DOHH2 (cell line): Measurements from ENCODE around the gene GPC6.
"Not testable (repeated sequence)": the region's sequence is repeated elsewhere in the genome, so short reads cannot be mapped to it uniquely, and the experiment has no call there.

Source experiments
- H3F3A ChIP-seq: fragments of 200-600 bp; sonication (generic), shearing (Covaris generic); 2 replicates; pipeline ENCODE4 v1.6.0; 2016; ENCODE audit warnings: antibody characterized with exemption, mild to moderate bottlenecking; ENCODE audit not compliant: control insufficient read depth, insufficient read depth
- H3K27ac ChIP-seq: fragments of 200-600 bp; sonication (generic); 2 replicates; pipeline ENCODE4 v1.5.1; 2014; ENCODE audit warnings: low read depth, mild to moderate bottlenecking, low read length, moderate library complexity
- H3K27me3 ChIP-seq: fragments of 200-600 bp; sonication (generic); 2 replicates; pipeline ENCODE4 v1.6.1; 2014; ENCODE audit warnings: mild to moderate bottlenecking, low read length, mixed read lengths; ENCODE audit not compliant: control insufficient read depth
- H3K36me3 ChIP-seq: fragments of 200-600 bp; sonication (generic); 2 replicates; pipeline ENCODE4 v1.6.1; 2014; ENCODE audit warnings: mild to moderate bottlenecking, low read length, moderate library complexity, mixed read lengths; ENCODE audit not compliant: control insufficient read depth
- H3K4me1 ChIP-seq: fragments of 200-600 bp; sonication (generic); 2 replicates; pipeline ENCODE4 v1.6.1; 2014; ENCODE audit warnings: mild to moderate bottlenecking, low read length, mixed read lengths; ENCODE audit not compliant: control insufficient read depth
- H3K4me2 ChIP-seq: fragments of 200-600 bp; sonication (generic); 2 replicates; pipeline ENCODE4 v1.6.0; 2014; ENCODE audit warnings: mild to moderate bottlenecking, low read length, moderate library complexity
- H3K4me3 ChIP-seq: fragments of 200-600 bp; sonication (generic); 2 replicates; pipeline ENCODE4 v1.5.1; 2014; ENCODE audit warnings: mild to moderate bottlenecking, low read length, mixed read lengths
- H3K79me2 ChIP-seq: fragments of 200-600 bp; sonication (generic); 2 replicates; pipeline ENCODE4 v1.6.1; 2014; ENCODE audit warnings: mild to moderate bottlenecking, low read length, mixed read lengths; ENCODE audit not compliant: control insufficient read depth
- H3K9me2 ChIP-seq: fragments of 200-600 bp; sonication (generic); replicated peaks from 2 replicates; pipeline ENCODE4 v1.6.1; 2014; ENCODE audit warnings: mild to moderate bottlenecking, low read length, mixed read lengths; ENCODE audit not compliant: control insufficient read depth
- H3K9me3 ChIP-seq: fragments of 200-600 bp; sonication (generic); 2 replicates; pipeline ENCODE4 v1.6.1; 2014; ENCODE audit warnings: antibody characterized with exemption, low read length, mixed read lengths; ENCODE audit not compliant: control insufficient read depth, insufficient read depth
- H4K20me1 ChIP-seq: fragments of 200-600 bp; sonication (generic); 2 replicates; pipeline ENCODE4 v1.6.0; 2014; ENCODE audit warnings: low read depth, mild to moderate bottlenecking, antibody characterized with exemption, low read length, moderate library complexity; ENCODE audit not compliant: control insufficient read depth, insufficient read depth
- CTCF ChIP-seq: fragments of 200-600 bp; sonication (generic); IDR thresholded peaks from one replicate; pipeline ENCODE4 v1.5.1; 2014; ENCODE audit warnings: antibody characterized with exemption, mild to moderate bottlenecking, low read depth, low read length; ENCODE audit not compliant: poor library complexity, severe bottlenecking
- EZH2phosphoT487 ChIP-seq: fragments of 200-600 bp; sonication (generic); IDR thresholded peaks from 2 replicates; pipeline ENCODE4 v1.6.1; 2017; ENCODE audit warnings: borderline replicate concordance, mild to moderate bottlenecking, antibody characterized with exemption, low read length, moderate library complexity, mixed read lengths

The GPC6 gene

DNA sequence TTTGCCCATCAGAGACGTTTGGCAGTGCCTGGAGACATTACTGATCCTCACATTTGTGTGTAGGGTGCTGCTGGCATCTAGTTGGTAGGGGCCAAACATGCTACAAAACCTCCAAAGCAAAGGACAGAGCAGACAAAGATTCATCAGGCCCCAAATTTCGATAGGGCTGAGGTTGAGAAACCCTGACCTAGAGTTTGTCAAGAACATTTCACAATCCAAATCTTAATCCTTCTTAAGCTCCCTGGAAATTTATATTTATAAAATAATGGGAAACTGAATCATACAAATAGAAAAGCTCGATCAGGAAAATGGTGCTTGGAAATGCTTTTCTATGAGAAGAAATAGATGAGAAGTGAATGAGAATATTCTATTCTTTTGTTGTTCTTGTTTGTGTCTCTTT, 979.3 kb downstream of the GPC6 start:
- H4K20me1 ChIP-seq, result no peaks in the 10 kb centered on the region
- no peaks in the 10 kb centered on the region for H3K9me2 ChIP-seq
- no peaks in the 10 kb centered on the region for H3K9me3 ChIP-seq
- H3K27ac ChIP-seq, result no peak overlapping the region
- no peak for TF ChIP-seq CTCF
- no peak for TF ChIP-seq EZH2phosphoT487
- no peaks in the 10 kb centered on the region for H3F3A ChIP-seq
- H3K79me2 ChIP-seq, result no peaks in the 10 kb centered on the region
- H3K27me3 ChIP-seq, result 0 out of 2 replicates have a peak, but pooled peaks cover 2% of the 10 kb centered on the region
- no peak overlapping the region for H3K4me2 ChIP-seq
- H3K4me1 ChIP-seq, result no peaks in the 10 kb centered on the region
- no peak overlapping the region for H3K4me3 ChIP-seq
- no peaks in the 10 kb centered on the region for H3K36me3 ChIP-seq

GRCh38 chr13:94209117-94209516, 982.5 kb downstream of the GPC6 start:
- H3K27me3 ChIP-seq, result 0 out of 2 replicates have a peak, but pooled peaks cover 2% of the 10 kb centered on the region
- no peaks in the 10 kb centered on the region for H3K79me2 ChIP-seq
- no peak overlapping the region for H3K27ac ChIP-seq
- no peak overlapping the region for H3K4me2 ChIP-seq
- no peaks in the 10 kb centered on the region for H3K4me1 ChIP-seq
- no peak overlapping the region for H3K4me3 ChIP-seq
- H3K9me3 ChIP-seq, result no peaks in the 10 kb centered on the region
- H3K36me3 ChIP-seq, result no peaks in the 10 kb centered on the region
- TF ChIP-seq CTCF (no peak), EZH2phosphoT487 (no peak)
- H3F3A ChIP-seq, result no peaks in the 10 kb centered on the region
- H3K9me2 ChIP-seq, result no peaks in the 10 kb centered on the region
- H4K20me1 ChIP-seq, result no peaks in the 10 kb centered on the region

DNA sequence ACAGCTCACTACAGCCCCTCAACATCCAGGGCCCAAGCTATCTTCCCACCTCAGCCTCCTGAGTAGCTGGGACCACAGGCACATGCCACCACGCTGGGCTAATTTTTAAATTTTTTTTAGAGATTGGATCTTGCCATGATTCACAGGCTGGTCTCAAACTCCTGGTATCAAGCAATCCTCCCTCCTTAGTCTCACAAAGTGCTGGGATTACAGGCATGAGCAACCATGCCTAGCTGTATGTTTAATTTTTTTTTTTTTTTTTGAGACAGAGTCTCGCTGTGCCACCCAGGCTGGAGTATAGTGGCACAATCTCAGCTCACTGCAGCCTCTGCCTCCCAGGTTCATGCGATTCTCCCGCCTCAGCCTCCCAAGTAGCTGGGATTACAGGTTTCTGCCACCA, 983.3 kb downstream of the GPC6 start:
- H3K9me3 ChIP-seq, H3K4me2 ChIP-seq, H3K27ac ChIP-seq, H3K36me3 ChIP-seq, H3K9me2 ChIP-seq, H3K27me3 ChIP-seq, H3F3A ChIP-seq, H3K4me1 ChIP-seq, H3K79me2 ChIP-seq, H4K20me1 ChIP-seq, H3K4me3 ChIP-seq: not testable (repeated sequence)

- no peaks in the 10 kb centered on the region for H3K79me2 ChIP-seq
- H3F3A ChIP-seq, result no peaks in the 10 kb centered on the region
- H3K27me3 ChIP-seq, result no peaks in the 10 kb centered on the region
- H4K20me1 ChIP-seq, result no peaks in the 10 kb centered on the region
- no peaks in the 10 kb centered on the region for H3K9me2 ChIP-seq
- H3K36me3 ChIP-seq, result no peaks in the 10 kb centered on the region
- no peaks in the 10 kb centered on the region for H3K9me3 ChIP-seq
- H3K4me2 ChIP-seq, result no peak overlapping the region
- H3K4me1 ChIP-seq, result no peaks in the 10 kb centered on the region
- no peak overlapping the region for H3K27ac ChIP-seq
- H3K4me3 ChIP-seq, result no peak overlapping the region
- TF ChIP-seq EZH2phosphoT487 (no peak), CTCF (no peak)
Observed at GRCh38 chr13:94210816-94211215, 984.2 kb downstream of the GPC6 start.
